Activated CD8-positive, alpha-beta memory T cell treated with anti-CD3 and anti-CD28 coated beads for 36 hours (primary cell): Measurements from ENCODE around the gene PNCK. TPM values are rescaled to one million over a fixed set of nuclear protein-coding genes. Genes with fewer than 3 reads are reported as not detected.
"Not testable (repeated sequence)": the region's sequence is repeated elsewhere in the genome, so short reads cannot be mapped to it uniquely, and the experiment has no call there.

Experiments used
- CTCF ChIA-PET: fragments of 350-600 bp; sonication (Branson Sonifier 250); formaldehyde crosslinking; loops from one replicate; lab custom pipeline; 2021; ENCODE audit warnings: antibody characterized with exemption; lab: Charles Lee
- POLR2A ChIA-PET: fragments of 350-600 bp; sonication (Branson Sonifier 250); formaldehyde crosslinking; loops from one replicate; lab custom pipeline; 2021; ENCODE audit warnings: antibody characterized with exemption; lab: Charles Lee
- total RNA-seq, 2 experiments: library from RNA; stranded (reverse); gene quantifications; one replicate each; pipeline ENCODE4 v1.2.3, GENCODE V29; 2021

The PNCK gene
- total RNA-seq, 2 experiments from 2014 or later: not detected

- CTCF ChIA-PET: no interaction called here
- POLR2A ChIA-PET: no interaction called here
Observed at GRCh38 chrX:153700376-153700945, 26.8 kb upstream of the PNCK start.

- POLR2A ChIA-PET, CTCF ChIA-PET: not testable (repeated sequence)
Observed at GRCh38 chrX:153699784-153700371, 26.3 kb upstream of the PNCK start.

- CTCF ChIA-PET, POLR2A ChIA-PET: not testable (repeated sequence)
Observed at GRCh38 chrX:153699210-153699783, 25.7 kb upstream of the PNCK start.

GRCh38 chrX:153697924-153698865 lies 24.6 kb upstream of the PNCK start:
- CTCF ChIA-PET: no interaction called here
- POLR2A ChIA-PET: no interaction called here

- CTCF ChIA-PET, POLR2A ChIA-PET: not testable (repeated sequence)
Observed at GRCh38 chrX:153696986-153697722, 23.5 kb upstream of the PNCK start.

- POLR2A ChIA-PET, CTCF ChIA-PET: not testable (repeated sequence)
Observed at GRCh38 chrX:153696538-153696937, 22.9 kb upstream of the PNCK start.

GRCh38 chrX:153696100-153696499 lies 22.5 kb upstream of the PNCK start:
- ChIA-PET POLR2A (interaction anchor here (0.5 kb wide), 1 partner anchor 11 kb away, joined by 5 read pairs; no protein-coding TSS in a partner anchor), CTCF (no interaction called here)

- ChIA-PET POLR2A (no interaction called here), CTCF (no interaction called here)
Observed at GRCh38 chrX:153694687-153695270, 21.2 kb upstream of the PNCK start.

GRCh38 chrX:153694256-153694655 lies 20.6 kb upstream of the PNCK start:
- POLR2A ChIA-PET, CTCF ChIA-PET: not testable (repeated sequence)

GRCh38 chrX:153693216-153694086 lies 19.8 kb upstream of the PNCK start:
- POLR2A ChIA-PET: no interaction called here
- CTCF ChIA-PET: no interaction called here

- ChIA-PET POLR2A (no interaction called here), CTCF (interaction anchor here (0.6 kb wide), 1 partner anchor 28 kb away, joined by 3 read pairs; no protein-coding TSS in a partner anchor)
Observed at GRCh38 chrX:153692611-153693156, 19.1 kb upstream of the PNCK start.

- POLR2A ChIA-PET: no interaction called here
- CTCF ChIA-PET: interaction anchor here (0.6 kb wide), 1 partner anchor 29 kb away, joined by 3 read pairs; no protein-coding TSS in a partner anchor
Observed at GRCh38 chrX:153692003-153692402, 18.4 kb upstream of the PNCK start.

- CTCF ChIA-PET, POLR2A ChIA-PET: not testable (repeated sequence)
Observed at GRCh38 chrX:153691032-153691827, 17.6 kb upstream of the PNCK start.

GRCh38 chrX:153690466-153690865 lies 16.9 kb upstream of the PNCK start:
- POLR2A ChIA-PET: no interaction called here
- CTCF ChIA-PET: no interaction called here

- ChIA-PET CTCF (no interaction called here), POLR2A (no interaction called here)
Observed at GRCh38 chrX:153689654-153690465, 16.2 kb upstream of the PNCK start.

GRCh38 chrX:153688911-153689590 lies 15.4 kb upstream of the PNCK start:
- POLR2A ChIA-PET: no interaction called here
- CTCF ChIA-PET: no interaction called here
